ENCODE data around the gene INPP5D.
A peak's percentile ranks its signal among the peaks of the same experiment; 100 is the strongest.

INPP5D gene

DNA sequence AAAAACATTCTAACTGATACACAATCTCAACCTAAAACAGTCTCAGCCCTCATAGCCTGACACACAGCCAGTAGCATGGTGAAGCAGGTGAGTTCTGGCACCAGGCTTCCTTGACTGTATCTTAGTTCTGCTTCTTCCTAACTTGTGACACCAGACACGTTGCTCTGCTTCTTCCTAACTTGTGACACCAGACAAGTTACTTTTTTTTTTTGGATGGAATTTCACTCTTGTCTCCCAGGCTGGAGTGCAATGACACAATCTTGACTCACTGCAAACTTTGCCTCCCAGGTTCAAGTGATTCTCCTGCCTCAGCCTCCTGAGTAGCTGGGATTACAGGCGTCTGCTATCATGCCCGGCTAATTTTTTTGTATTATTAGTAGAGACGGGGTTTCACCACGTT is 184.7 kb downstream of the INPP5D start:
- Histone ChIP-seq H3K79me2 (ENCODE audit: control insufficient read depth, insufficient read depth, low read length) (no peaks in the 10 kb centered on the region), H3K27ac (ENCODE audit: low read depth, low read length) (no peak overlapping the region), H2AK5ac (ENCODE audit: low read length) (no peak overlapping the region), H4K8ac (ENCODE audit: low read depth, low read length) (no peak overlapping the region), H3K9ac (ENCODE audit: low read length) (no peak overlapping the region), H3K18ac (ENCODE audit: low read length) (no peak overlapping the region), H2BK5ac (ENCODE audit: low read length) (no peak overlapping the region), H2BK15ac (replicated peaks; ENCODE audit: low read depth) (no peak overlapping the region), H3K4me3 (ENCODE audit: low read length) (no peak overlapping the region), H3K56ac (ENCODE audit: low read length) (no peak overlapping the region), H3K27me3 (ENCODE audit: insufficient read depth, low read length, poor library complexity) (no peaks in the 10 kb centered on the region), H3K79me1 (ENCODE audit: low read length) (no peaks in the 10 kb centered on the region), H3K4ac (ENCODE audit: low read depth, low read length) (no peak overlapping the region), H3K4me1 (ENCODE audit: control insufficient read depth, low read depth, low read length) (no peaks in the 10 kb centered on the region), H3K36me3 (ENCODE audit: control insufficient read depth, insufficient read depth, low read length) (no peaks in the 10 kb centered on the region), H2BK120ac (ENCODE audit: low read depth, low read length) (no peak overlapping the region), H3K23ac (ENCODE audit: low read length) (no peak overlapping the region), H4K5ac (ENCODE audit: low read length) (no peak overlapping the region), H3K4me2 (ENCODE audit: low read length) (no peak overlapping the region)
- WGBS (ENCODE audit: extremely low coverage, insufficient coverage, low lambda C conversion rate) = no CpG with 5 or more reads among the region's 5 CpGs
- no peak for DNase-seq

DNA sequence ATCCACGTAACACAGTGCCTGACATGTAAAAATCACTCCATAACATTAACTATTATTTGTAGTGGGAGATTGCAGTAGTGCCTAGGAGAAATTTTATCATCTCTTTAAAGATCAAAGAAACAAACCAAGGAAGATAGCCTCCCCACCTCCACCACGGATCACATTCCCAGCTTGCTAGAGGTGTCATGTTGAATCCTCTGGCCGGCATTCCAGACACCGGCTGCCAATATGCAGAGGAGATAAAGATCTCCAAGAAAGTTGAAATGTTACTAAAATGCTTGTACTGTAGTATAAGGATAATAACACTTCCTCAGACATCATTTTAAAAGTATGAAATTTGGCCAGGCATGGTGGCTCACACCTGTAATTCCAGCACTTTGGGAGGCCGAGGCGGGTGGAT is 185.3 kb downstream of the INPP5D start:
- Histone ChIP-seq H4K8ac (ENCODE audit: low read depth, low read length) (no peak overlapping the region), H3K9ac (ENCODE audit: low read length) (no peak overlapping the region), H2BK5ac (ENCODE audit: low read length) (no peak overlapping the region), H3K79me1 (ENCODE audit: low read length) (no peaks in the 10 kb centered on the region), H3K27me3 (ENCODE audit: insufficient read depth, low read length, poor library complexity) (no peaks in the 10 kb centered on the region), H3K18ac (ENCODE audit: low read length) (no peak overlapping the region), H3K27ac (ENCODE audit: low read depth, low read length) (no peak overlapping the region), H3K36me3 (ENCODE audit: control insufficient read depth, insufficient read depth, low read length) (no peaks in the 10 kb centered on the region), H3K56ac (ENCODE audit: low read length) (no peak overlapping the region), H2BK120ac (ENCODE audit: low read depth, low read length) (no peak overlapping the region), H3K4me2 (ENCODE audit: low read length) (no peak overlapping the region), H4K5ac (ENCODE audit: low read length) (no peak overlapping the region), H3K79me2 (ENCODE audit: control insufficient read depth, insufficient read depth, low read length) (no peaks in the 10 kb centered on the region), H3K4me3 (ENCODE audit: low read length) (no peak overlapping the region), H3K23ac (ENCODE audit: low read length) (no peak overlapping the region), H2BK15ac (replicated peaks; ENCODE audit: low read depth) (no peak overlapping the region), H2AK5ac (ENCODE audit: low read length) (no peak overlapping the region), H3K4me1 (ENCODE audit: control insufficient read depth, low read depth, low read length) (no peaks in the 10 kb centered on the region), H3K4ac (ENCODE audit: low read depth, low read length) (no peak overlapping the region)
- no CpG with 5 or more reads among the region's 6 CpGs for WGBS (ENCODE audit: extremely low coverage, insufficient coverage, low lambda C conversion rate)
- DNase-seq = peak; percentile 60

DNA sequence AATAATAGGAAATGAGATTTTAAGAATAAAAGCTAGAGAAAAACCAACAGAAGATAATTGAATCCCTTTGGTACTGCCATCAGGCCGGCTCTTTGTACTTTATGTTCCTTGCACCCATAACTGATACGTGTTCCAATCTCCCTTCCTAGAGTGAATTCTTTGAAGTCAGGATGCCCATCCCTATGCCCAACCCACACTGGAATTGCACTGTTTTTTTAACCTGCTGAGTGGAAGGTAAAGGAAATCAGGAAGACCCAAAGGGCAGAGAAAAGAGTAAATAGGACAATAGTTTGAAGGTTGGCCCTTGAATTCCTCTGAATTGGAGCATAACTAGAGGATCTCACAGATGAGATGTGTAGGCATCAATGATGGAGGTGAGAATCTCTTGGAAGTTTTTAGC is 187.0 kb downstream of the INPP5D start:
- Histone ChIP-seq H3K9ac (ENCODE audit: low read length) (no peak overlapping the region), H3K27me3 (ENCODE audit: insufficient read depth, low read length, poor library complexity) (no peaks in the 10 kb centered on the region), H3K4me3 (ENCODE audit: low read length) (no peak overlapping the region), H3K27ac (ENCODE audit: low read depth, low read length) (no peak overlapping the region), H4K8ac (ENCODE audit: low read depth, low read length) (no peak overlapping the region), H2BK15ac (replicated peaks; ENCODE audit: low read depth) (no peak overlapping the region), H3K4ac (ENCODE audit: low read depth, low read length) (no peak overlapping the region), H3K79me2 (ENCODE audit: control insufficient read depth, insufficient read depth, low read length) (peaks cover 3% of the 10 kb centered on the region), H2BK120ac (ENCODE audit: low read depth, low read length) (no peak overlapping the region), H2AK5ac (ENCODE audit: low read length) (no peak overlapping the region), H3K18ac (ENCODE audit: low read length) (no peak overlapping the region), H3K4me2 (ENCODE audit: low read length) (no peak overlapping the region), H3K36me3 (ENCODE audit: control insufficient read depth, insufficient read depth, low read length) (no peaks in the 10 kb centered on the region), H3K79me1 (ENCODE audit: low read length) (peaks cover under 1% of the 10 kb centered on the region), H3K56ac (ENCODE audit: low read length) (no peak overlapping the region), H2BK5ac (ENCODE audit: low read length) (no peak overlapping the region), H4K5ac (ENCODE audit: low read length) (peak overlapping the region; percentile 39), H3K23ac (ENCODE audit: low read length) (no peak overlapping the region), H3K4me1 (ENCODE audit: control insufficient read depth, low read depth, low read length) (no peaks in the 10 kb centered on the region)
- no peak for DNase-seq
- WGBS (ENCODE audit: extremely low coverage, insufficient coverage, low lambda C conversion rate) = no CpG with 5 or more reads among the region's 2 CpGs

DNA sequence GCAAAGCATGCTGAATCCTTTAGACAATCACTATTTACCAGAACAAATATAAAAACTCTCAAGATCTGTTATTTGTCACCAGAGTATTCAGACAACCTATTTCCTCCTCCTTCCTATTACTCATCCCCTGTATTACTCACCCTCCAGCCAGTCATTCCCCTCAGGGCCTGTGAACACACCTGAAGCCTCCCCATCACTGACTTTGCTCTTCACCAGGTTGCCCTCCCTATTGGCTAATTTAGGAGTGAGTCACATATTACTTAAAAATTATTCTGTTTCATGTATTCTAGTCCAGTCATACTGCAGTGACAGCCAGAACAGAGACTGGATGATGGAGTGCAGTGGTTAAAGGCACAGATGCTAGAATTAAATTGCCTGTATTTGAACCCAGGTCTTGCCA is 187.6 kb downstream of the INPP5D start:
- H3K4ac ChIP-seq (ENCODE audit: low read depth, low read length) = no peak overlapping the region

DNA sequence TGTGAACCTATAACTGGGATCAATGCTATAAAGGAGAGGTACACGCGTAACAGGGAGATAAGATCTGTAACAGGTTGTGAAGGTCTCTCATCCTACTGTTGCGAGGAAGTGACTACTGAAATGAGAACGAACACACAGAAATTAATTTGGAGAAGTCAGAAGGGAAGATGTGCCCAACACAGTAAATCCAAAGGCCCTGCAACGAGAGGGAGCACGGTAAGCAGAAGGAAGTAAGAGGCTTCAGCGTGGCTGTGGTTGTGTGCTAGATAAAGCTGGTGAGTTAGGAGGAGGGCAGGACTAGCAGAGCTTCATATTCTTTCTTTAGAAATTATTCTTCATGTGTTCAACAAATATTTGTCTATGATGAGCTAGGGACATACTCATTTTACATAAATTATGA is 188.9 kb downstream of the INPP5D start:
- Histone ChIP-seq H2AK5ac (ENCODE audit: low read length) (no peak overlapping the region), H3K23ac (ENCODE audit: low read length) (no peak overlapping the region), H3K9ac (ENCODE audit: low read length) (no peak overlapping the region), H2BK5ac (ENCODE audit: low read length) (no peak overlapping the region), H3K27me3 (ENCODE audit: insufficient read depth, low read length, poor library complexity) (no peaks in the 10 kb centered on the region), H3K4ac (ENCODE audit: low read depth, low read length) (no peak overlapping the region), H2BK15ac (replicated peaks; ENCODE audit: low read depth) (no peak overlapping the region), H3K4me1 (ENCODE audit: control insufficient read depth, low read depth, low read length) (no peaks in the 10 kb centered on the region), H3K27ac (ENCODE audit: low read depth, low read length) (no peak overlapping the region), H4K5ac (ENCODE audit: low read length) (no peak overlapping the region), H3K56ac (ENCODE audit: low read length) (no peak overlapping the region), H4K8ac (ENCODE audit: low read depth, low read length) (no peak overlapping the region), H3K79me1 (ENCODE audit: low read length) (peaks cover 4% of the 10 kb centered on the region), H3K18ac (ENCODE audit: low read length) (no peak overlapping the region), H3K4me3 (ENCODE audit: low read length) (no peak overlapping the region), H2BK120ac (ENCODE audit: low read depth, low read length) (no peak overlapping the region), H3K36me3 (ENCODE audit: control insufficient read depth, insufficient read depth, low read length) (no peaks in the 10 kb centered on the region), H3K4me2 (ENCODE audit: low read length) (no peak overlapping the region), H3K79me2 (ENCODE audit: control insufficient read depth, insufficient read depth, low read length) (peaks cover 19% of the 10 kb centered on the region)
- no CpG with 5 or more reads among the region's 7 CpGs for WGBS (ENCODE audit: extremely low coverage, insufficient coverage, low lambda C conversion rate)
- DNase-seq = no peak

More for the DNA sequence above, 187.6 kb downstream of the INPP5D start:
- H3K79me1 ChIP-seq (ENCODE audit: low read length) = peaks cover 2% of the 10 kb centered on the region
- no peak overlapping the region for H3K23ac ChIP-seq (ENCODE audit: low read length)
- H3K4me1 ChIP-seq (ENCODE audit: control insufficient read depth, low read depth, low read length) = no peaks in the 10 kb centered on the region
- no peak overlapping the region for H3K27ac ChIP-seq (ENCODE audit: low read depth, low read length)
- H3K27me3 ChIP-seq (ENCODE audit: insufficient read depth, low read length, poor library complexity) = no peaks in the 10 kb centered on the region
- H3K79me2 ChIP-seq (ENCODE audit: control insufficient read depth, insufficient read depth, low read length) = peaks cover 9% of the 10 kb centered on the region
- no peak overlapping the region for H3K9ac ChIP-seq (ENCODE audit: low read length)
- H3K18ac ChIP-seq (ENCODE audit: low read length) = no peak overlapping the region
- no peak overlapping the region for H2AK5ac ChIP-seq (ENCODE audit: low read length)
- no peak overlapping the region for H2BK120ac ChIP-seq (ENCODE audit: low read depth, low read length)
- H3K4me2 ChIP-seq (ENCODE audit: low read length) = no peak overlapping the region
- H3K4me3 ChIP-seq (ENCODE audit: low read length) = no peak overlapping the region
- DNase-seq = peak; percentile 54
- no peak overlapping the region for H3K56ac ChIP-seq (ENCODE audit: low read length)
- no peaks in the 10 kb centered on the region for H3K36me3 ChIP-seq (ENCODE audit: control insufficient read depth, insufficient read depth, low read length)
- H4K8ac ChIP-seq (ENCODE audit: low read depth, low read length) = no peak overlapping the region
- H2BK15ac ChIP-seq (replicated peaks; ENCODE audit: low read depth) = no peak overlapping the region
- no peak overlapping the region for H2BK5ac ChIP-seq (ENCODE audit: low read length)
- no peak overlapping the region for H4K5ac ChIP-seq (ENCODE audit: low read length)

DNA sequence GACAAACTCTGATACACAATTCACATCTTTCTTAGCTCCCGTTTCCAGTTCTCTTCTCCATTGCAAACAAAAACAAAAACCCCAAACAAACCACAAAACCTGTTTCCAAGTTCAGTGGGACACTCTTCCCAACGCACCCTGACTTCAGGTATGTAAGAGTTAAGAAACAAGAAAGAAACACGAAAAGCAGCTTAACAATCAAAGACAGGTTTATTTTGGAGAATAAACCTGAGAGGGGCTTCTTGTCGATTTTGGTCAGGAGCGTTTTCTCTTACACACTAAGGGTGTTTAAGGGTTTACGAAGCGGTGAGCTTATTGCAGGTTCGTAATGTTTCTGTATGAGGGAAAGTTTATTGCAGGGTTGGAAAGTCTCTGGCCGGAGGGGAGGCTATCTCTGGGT is 190.4 kb downstream of the INPP5D start:
- no peak overlapping the region for H4K5ac ChIP-seq (ENCODE audit: low read length)
- no peak overlapping the region for H3K4me3 ChIP-seq (ENCODE audit: low read length)
- whole genome bisulfite sequencing (ENCODE audit: extremely low coverage, insufficient coverage, low lambda C conversion rate) = no CpG with 5 or more reads among the region's 9 CpGs
- no peak overlapping the region for H3K56ac ChIP-seq (ENCODE audit: low read length)
- peaks cover 26% of the 10 kb centered on the region for H3K79me2 ChIP-seq (ENCODE audit: control insufficient read depth, insufficient read depth, low read length)
- no peak overlapping the region for H4K8ac ChIP-seq (ENCODE audit: low read depth, low read length)
- no peak overlapping the region for H3K18ac ChIP-seq (ENCODE audit: low read length)
- H3K23ac ChIP-seq (ENCODE audit: low read length) = no peak overlapping the region
- no peak for DNase-seq
- no peak overlapping the region for H3K9ac ChIP-seq (ENCODE audit: low read length)
- H3K79me1 ChIP-seq (ENCODE audit: low read length) = peaks cover 8% of the 10 kb centered on the region
- H3K4ac ChIP-seq (ENCODE audit: low read depth, low read length) = no peak overlapping the region
- no peaks in the 10 kb centered on the region for H3K4me1 ChIP-seq (ENCODE audit: control insufficient read depth, low read depth, low read length)
- no peak overlapping the region for H2BK120ac ChIP-seq (ENCODE audit: low read depth, low read length)
- no peak overlapping the region for H2BK15ac ChIP-seq (replicated peaks; ENCODE audit: low read depth)
- no peaks in the 10 kb centered on the region for H3K36me3 ChIP-seq (ENCODE audit: control insufficient read depth, insufficient read depth, low read length)
- H2AK5ac ChIP-seq (ENCODE audit: low read length) = no peak overlapping the region
- no peaks in the 10 kb centered on the region for H3K27me3 ChIP-seq (ENCODE audit: insufficient read depth, low read length, poor library complexity)
- H3K4me2 ChIP-seq (ENCODE audit: low read length) = no peak overlapping the region
- no peak overlapping the region for H2BK5ac ChIP-seq (ENCODE audit: low read length)
- no peak overlapping the region for H3K27ac ChIP-seq (ENCODE audit: low read depth, low read length)

Measured in mesendoderm (in vitro differentiated cells).